ENCODE data around the gene IFT81.
"Not testable (repeated sequence)": the region's sequence is repeated elsewhere in the genome, so short reads cannot be mapped to it uniquely, and the experiment has no call there.

Gene IFT81

DNA sequence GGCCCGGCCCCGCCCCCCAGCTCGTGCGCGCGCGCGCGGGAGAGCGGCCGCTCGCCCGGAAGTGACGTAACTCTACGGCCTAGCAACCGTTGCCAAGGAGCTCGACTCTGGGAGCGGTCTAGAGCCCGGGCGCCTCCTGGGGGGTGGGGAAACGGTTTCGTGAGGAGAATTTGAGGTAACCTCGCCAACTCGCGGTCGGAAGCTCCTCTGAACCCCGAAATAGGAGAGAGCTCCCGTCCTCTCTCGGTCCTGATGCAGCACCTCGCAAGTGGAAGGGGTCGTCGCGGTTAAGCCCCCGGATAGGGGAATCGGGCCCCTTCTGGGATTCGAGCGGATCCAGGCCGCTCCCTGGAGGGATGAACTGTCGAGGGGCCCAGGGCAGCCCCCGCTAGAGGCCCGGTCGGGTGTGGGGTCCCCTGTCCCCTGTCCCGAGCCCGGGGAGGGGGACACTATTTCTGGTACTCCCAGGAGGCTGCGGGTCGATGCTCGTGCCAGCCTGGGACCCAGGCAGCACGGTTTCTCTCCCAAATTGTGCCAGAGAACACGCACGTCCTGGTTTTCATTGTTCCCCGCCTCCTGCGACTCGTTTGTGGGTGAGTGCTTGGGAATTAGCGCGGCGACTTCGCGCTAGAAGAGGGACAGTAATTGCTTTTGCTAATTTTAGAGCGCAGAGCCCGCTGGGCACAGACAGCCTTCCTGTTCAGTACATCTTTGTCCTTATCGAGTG is at the start of gene IFT81:
IFT81 (plus strand) TSS at position 89 of the 727 bp plus-strand sequence. CDS start 3,024 bp downstream, outside the sequence.
- no peaks in the 10 kb centered on the region for H3K27me3 ChIP-seq (ENCODE audit: control insufficient read depth, insufficient read depth, low read length)
- H3K36me3 ChIP-seq (ENCODE audit: control insufficient read depth, insufficient read depth, low read length): peaks cover 8% of the 10 kb centered on the region
- H3K4me3 ChIP-seq (ENCODE audit: low read depth, low read length): peak within 1 kb of the TSS; percentile 91
- no peaks in the 10 kb centered on the region for H3K9me3 ChIP-seq (ENCODE audit: control insufficient read depth, insufficient read depth, low read length)
- peaks cover 17% of the 10 kb centered on the region for H3K4me1 ChIP-seq (ENCODE audit: control insufficient read depth, insufficient read depth, low read length)
- peak within 1 kb of the TSS; percentile 81 for H3K9ac ChIP-seq (ENCODE audit: low read depth, low read length)

DNA sequence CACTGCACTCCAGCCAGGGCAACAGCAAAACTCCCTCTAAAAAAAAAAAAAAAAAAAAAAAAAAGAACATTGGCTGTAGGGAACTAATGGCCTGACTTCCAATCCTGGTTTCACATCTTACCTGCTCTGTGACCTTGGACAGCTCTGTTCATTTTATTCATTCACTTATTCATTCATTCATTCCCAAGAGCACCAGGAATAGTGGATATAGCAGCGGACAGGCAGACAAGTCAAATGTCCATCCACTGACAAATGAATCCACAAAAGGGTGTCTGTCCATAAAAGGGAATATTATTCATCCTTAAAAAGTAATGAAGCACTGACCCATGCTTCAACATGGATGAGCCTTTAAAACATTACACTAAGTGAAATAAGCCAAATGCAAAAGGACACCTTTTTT is 48.3 kb upstream of the IFT81 start:
- Histone ChIP-seq H3K9me3 (ENCODE audit: control insufficient read depth, insufficient read depth, low read length) (no peaks in the 10 kb centered on the region), H3K27me3 (ENCODE audit: control insufficient read depth, insufficient read depth, low read length) (no peaks in the 10 kb centered on the region), H3K4me3 (ENCODE audit: low read depth, low read length) (no peak overlapping the region), H3K4me1 (ENCODE audit: control insufficient read depth, insufficient read depth, low read length) (no peaks in the 10 kb centered on the region), H3K9ac (ENCODE audit: low read depth, low read length) (no peak overlapping the region), H3K36me3 (ENCODE audit: control insufficient read depth, insufficient read depth, low read length) (no peaks in the 10 kb centered on the region)

DNA sequence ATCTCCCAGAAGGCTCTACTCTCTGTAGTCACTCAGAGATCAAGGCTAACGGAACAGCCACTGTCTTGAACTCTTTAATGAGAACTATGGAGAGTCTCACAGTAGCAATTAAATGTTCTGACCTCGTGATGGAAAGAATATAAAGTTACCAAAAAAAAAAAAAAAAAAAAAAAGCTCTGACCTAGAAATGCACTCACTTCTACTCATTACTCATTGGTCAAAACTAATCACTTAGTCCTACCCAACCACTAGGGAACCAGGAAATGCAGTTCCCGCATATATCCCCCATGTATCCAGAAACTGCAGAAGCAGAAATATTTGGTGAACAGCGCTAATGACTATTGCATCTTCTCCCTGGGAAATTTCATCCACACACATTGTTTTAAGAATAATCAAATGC is 46.4 kb upstream of the IFT81 start:
- Histone ChIP-seq H3K27me3 (ENCODE audit: control insufficient read depth, insufficient read depth, low read length) (no peaks in the 10 kb centered on the region), H3K36me3 (ENCODE audit: control insufficient read depth, insufficient read depth, low read length) (no peaks in the 10 kb centered on the region), H3K9ac (ENCODE audit: low read depth, low read length) (no peak overlapping the region), H3K4me3 (ENCODE audit: low read depth, low read length) (no peak overlapping the region), H3K4me1 (ENCODE audit: control insufficient read depth, insufficient read depth, low read length) (no peaks in the 10 kb centered on the region), H3K9me3 (ENCODE audit: control insufficient read depth, insufficient read depth, low read length) (no peaks in the 10 kb centered on the region)

DNA sequence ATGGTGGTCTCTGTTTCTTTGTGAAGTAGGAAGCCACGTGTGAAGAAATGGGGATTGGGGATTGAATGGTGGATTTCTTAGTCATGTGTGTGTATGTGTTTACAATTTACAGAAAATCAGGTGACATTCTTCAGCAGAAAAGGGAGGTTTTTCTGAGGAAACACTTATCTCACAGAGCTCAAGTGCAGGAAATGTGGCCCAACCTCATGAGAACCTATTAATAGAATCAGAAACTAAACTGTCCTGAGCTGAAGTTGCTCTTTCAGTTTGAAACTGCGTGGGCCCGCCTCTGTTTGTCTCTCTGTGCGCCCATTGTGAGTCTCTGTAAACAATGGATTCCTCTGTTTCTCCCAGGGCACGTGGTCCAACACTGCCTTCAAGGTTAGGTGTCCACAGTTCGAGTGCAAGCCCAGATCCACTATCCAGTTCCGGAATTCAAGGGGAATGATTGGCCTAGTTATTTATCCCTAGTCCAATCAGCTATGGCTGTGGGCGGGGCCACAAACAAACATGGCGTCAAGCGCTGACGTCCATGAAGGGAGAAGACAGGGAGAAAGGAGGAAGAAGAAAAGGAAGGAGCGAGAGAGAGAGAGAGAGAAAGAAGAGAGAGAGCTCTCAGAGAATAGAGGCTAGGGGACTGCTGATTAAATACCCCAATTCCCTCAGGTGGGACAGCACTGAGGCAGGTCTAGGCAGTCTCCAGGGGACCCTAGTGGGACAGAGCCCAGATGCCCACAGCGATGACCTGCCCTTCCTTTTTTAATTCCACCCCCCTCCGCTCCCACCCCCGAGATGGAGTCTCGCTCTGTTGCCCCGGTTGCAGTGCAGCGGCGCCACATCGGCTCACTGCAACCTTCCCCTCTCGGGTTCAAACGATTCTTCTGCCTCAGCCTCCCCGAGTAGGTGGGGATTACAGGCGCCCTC is 44.4 kb upstream of the IFT81 start:
- Histone ChIP-seq H3K9ac (ENCODE audit: low read depth, low read length) (no peak overlapping the region), H3K36me3 (ENCODE audit: control insufficient read depth, insufficient read depth, low read length) (no peaks in the 10 kb centered on the region), H3K4me1 (ENCODE audit: control insufficient read depth, insufficient read depth, low read length) (no peaks in the 10 kb centered on the region), H3K9me3 (ENCODE audit: control insufficient read depth, insufficient read depth, low read length) (no peaks in the 10 kb centered on the region), H3K4me3 (ENCODE audit: low read depth, low read length) (no peak overlapping the region), H3K27me3 (ENCODE audit: control insufficient read depth, insufficient read depth, low read length) (no peaks in the 10 kb centered on the region)

DNA sequence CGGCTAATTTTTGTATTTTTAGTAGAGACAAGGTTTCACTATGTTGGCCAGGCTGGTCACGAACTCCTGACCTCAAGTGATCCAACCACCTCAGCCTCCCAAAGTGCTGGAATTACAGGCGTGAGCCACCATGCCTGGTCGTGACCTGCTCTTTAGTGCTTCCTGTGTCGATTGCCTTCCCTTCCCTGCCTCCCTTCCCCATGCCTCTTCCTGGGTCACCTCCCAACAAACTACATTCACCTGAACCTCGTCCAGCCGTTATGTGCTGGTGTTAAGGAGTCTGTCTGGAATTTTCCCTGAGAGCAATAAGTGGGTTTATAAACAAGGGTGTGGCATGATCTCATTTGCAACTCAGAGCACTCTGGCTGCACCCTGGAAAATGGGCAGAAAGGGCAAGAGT is 43.7 kb upstream of the IFT81 start:
- no peaks in the 10 kb centered on the region for H3K36me3 ChIP-seq (ENCODE audit: control insufficient read depth, insufficient read depth, low read length)
- no peaks in the 10 kb centered on the region for H3K9me3 ChIP-seq (ENCODE audit: control insufficient read depth, insufficient read depth, low read length)
- H3K4me3 ChIP-seq (ENCODE audit: low read depth, low read length): no peak overlapping the region
- no peak overlapping the region for H3K9ac ChIP-seq (ENCODE audit: low read depth, low read length)
- H3K27me3 ChIP-seq (ENCODE audit: control insufficient read depth, insufficient read depth, low read length): no peaks in the 10 kb centered on the region
- H3K4me1 ChIP-seq (ENCODE audit: control insufficient read depth, insufficient read depth, low read length): no peaks in the 10 kb centered on the region

DNA sequence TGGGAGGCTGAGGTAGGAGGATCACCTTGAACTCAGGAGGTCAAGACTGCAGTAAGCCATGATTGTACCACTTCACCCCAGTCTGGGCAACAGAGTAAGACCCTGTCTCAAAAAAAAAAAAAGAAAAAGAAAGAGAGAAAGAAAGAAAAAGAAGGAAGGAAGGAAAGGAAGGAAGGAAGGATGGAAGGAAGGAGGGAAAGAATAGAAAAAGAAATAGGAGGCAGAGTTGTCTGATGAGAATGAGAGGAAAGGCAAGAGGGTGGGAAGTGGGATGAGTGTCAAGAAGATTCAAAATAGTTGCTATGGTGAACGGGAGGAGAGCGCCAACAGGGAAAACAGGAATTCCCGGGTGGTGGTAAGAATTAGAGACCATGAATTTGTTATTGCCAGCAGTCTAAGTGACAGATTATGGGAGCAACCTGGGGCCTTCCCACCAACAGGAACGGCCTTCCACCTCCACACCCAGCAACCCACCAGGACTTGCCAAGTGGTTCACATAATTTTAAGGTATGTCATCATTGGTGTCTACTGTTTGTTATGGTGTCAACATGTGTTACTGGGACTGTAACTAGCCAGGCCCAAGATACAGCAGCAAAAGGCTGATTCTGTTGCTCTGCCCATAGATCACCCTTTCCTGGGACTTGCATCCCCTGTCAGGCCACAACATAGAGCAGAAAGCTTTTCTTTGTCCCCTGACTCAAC is 39.7 kb upstream of the IFT81 start:
- no peaks in the 10 kb centered on the region for H3K36me3 ChIP-seq (ENCODE audit: control insufficient read depth, insufficient read depth, low read length)
- no peaks in the 10 kb centered on the region for H3K27me3 ChIP-seq (ENCODE audit: control insufficient read depth, insufficient read depth, low read length)
- H3K9me3 ChIP-seq (ENCODE audit: control insufficient read depth, insufficient read depth, low read length): no peaks in the 10 kb centered on the region
- H3K9ac ChIP-seq (ENCODE audit: low read depth, low read length): no peak overlapping the region
- H3K4me3 ChIP-seq (ENCODE audit: low read depth, low read length): no peak overlapping the region
- H3K4me1 ChIP-seq (ENCODE audit: control insufficient read depth, insufficient read depth, low read length): no peaks in the 10 kb centered on the region

DNA sequence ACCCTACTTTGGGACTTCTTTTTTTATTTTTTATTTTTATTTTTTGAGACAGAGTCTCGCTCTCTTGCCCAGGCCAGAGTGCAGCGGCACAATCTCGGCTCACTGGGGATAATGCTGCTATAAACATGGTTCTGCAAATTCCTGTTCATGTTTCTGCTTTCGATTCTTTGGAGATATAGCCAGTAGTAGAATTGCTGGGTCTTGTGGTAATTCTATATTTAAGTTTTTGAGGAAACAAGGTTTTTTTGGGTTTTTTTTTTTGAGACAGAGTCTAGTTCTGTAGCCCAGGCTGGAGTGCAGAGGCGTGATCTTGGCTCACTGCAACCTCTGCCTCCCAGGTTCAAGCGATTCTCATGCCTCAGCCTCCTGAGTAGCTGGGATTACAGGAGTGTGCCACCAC is 35.9 kb upstream of the IFT81 start:
- not testable (repeated sequence) for H3K27me3 ChIP-seq (ENCODE audit: control insufficient read depth, insufficient read depth, low read length); H3K9me3 ChIP-seq (ENCODE audit: control insufficient read depth, insufficient read depth, low read length); H3K4me3 ChIP-seq (ENCODE audit: low read depth, low read length)

DNA sequence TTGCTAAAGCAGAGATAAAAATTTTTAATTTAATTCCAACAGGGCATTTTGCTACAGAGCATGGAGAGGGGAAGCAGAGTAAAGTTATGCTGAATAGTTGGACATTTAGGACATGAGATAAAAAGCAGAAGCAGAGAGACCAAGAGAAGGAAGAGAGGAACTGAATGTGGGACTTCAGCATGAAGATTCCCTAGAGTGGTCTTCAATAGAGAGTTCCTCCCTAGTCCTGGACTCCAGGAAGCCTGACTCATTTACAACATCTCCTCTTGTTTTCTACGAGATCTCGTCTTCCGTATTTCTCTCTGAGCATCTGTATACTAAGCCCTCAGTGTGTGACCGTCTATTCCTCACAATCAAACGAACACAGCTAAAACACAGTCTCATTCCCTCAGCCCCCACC is 35.2 kb upstream of the IFT81 start:
- H3K4me1 ChIP-seq (ENCODE audit: control insufficient read depth, insufficient read depth, low read length): no peaks in the 10 kb centered on the region

More for the DNA sequence above, 35.9 kb upstream of the IFT81 start:
- not testable (repeated sequence) for H3K4me1 ChIP-seq (ENCODE audit: control insufficient read depth, insufficient read depth, low read length); H3K36me3 ChIP-seq (ENCODE audit: control insufficient read depth, insufficient read depth, low read length); H3K9ac ChIP-seq (ENCODE audit: low read depth, low read length)

DNA sequence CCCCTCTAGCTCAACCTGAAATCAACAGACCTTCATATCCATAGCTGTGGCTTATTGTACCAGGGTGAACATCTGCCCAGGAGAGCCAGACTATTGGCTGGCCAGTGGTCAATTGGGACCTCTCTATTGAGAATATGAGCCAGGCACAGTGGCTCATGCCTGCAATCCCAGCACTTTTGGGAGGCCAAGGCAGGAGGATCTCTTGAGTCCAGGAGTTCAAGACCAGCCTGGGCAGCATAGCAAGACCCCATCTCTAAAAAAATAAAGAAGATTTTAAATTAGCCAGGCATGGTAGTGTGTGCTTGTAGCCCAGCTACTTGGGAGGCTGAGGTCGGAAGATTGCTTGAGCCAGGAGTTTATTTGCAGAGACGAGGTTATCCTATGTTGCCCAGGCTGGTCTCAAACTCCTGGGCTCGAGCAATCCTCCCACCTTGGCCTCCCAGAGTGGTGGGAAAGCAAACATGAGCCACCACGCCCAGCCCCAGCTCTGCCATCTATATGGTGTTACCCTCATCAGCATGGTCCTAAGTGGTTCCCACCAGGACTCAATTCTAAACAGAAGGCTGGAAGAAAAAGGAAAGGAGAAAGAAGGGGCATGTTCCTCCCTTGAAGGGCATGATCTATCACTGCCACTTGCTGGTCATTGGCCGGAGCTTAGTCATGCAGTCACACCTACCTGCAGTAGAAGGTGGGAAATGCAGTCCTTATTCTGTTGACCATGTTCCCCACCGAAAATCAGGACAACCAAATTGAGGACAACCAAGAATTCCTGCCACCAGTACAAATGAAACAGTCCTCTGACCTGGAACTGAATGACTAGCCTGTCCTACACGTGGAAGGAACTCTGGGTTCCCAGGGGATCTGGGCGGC is 33.7 kb upstream of the IFT81 start:
- no peaks in the 10 kb centered on the region for H3K36me3 ChIP-seq (ENCODE audit: control insufficient read depth, insufficient read depth, low read length)
- no peak overlapping the region for H3K9ac ChIP-seq (ENCODE audit: low read depth, low read length)
- H3K4me1 ChIP-seq (ENCODE audit: control insufficient read depth, insufficient read depth, low read length): no peaks in the 10 kb centered on the region
- no peak overlapping the region for H3K4me3 ChIP-seq (ENCODE audit: low read depth, low read length)
- no peaks in the 10 kb centered on the region for H3K9me3 ChIP-seq (ENCODE audit: control insufficient read depth, insufficient read depth, low read length)
- no peaks in the 10 kb centered on the region for H3K27me3 ChIP-seq (ENCODE audit: control insufficient read depth, insufficient read depth, low read length)

More for the DNA sequence above, 35.2 kb upstream of the IFT81 start:
- H3K36me3 ChIP-seq (ENCODE audit: control insufficient read depth, insufficient read depth, low read length): no peaks in the 10 kb centered on the region
- no peak overlapping the region for H3K4me3 ChIP-seq (ENCODE audit: low read depth, low read length)
- H3K27me3 ChIP-seq (ENCODE audit: control insufficient read depth, insufficient read depth, low read length): no peaks in the 10 kb centered on the region
- H3K9me3 ChIP-seq (ENCODE audit: control insufficient read depth, insufficient read depth, low read length): no peaks in the 10 kb centered on the region
- no peak overlapping the region for H3K9ac ChIP-seq (ENCODE audit: low read depth, low read length)

- Histone ChIP-seq H3K9me3 (ENCODE audit: control insufficient read depth, insufficient read depth, low read length) (no peaks in the 10 kb centered on the region), H3K4me1 (ENCODE audit: control insufficient read depth, insufficient read depth, low read length) (no peaks in the 10 kb centered on the region), H3K36me3 (ENCODE audit: control insufficient read depth, insufficient read depth, low read length) (no peaks in the 10 kb centered on the region), H3K9ac (ENCODE audit: low read depth, low read length) (no peak overlapping the region), H3K4me3 (ENCODE audit: low read depth, low read length) (no peak overlapping the region), H3K27me3 (ENCODE audit: control insufficient read depth, insufficient read depth, low read length) (no peaks in the 10 kb centered on the region)
Observed at GRCh38 chr12:110091136-110091711, 32.9 kb upstream of the IFT81 start.
